GM19455 (cell line): Measurements from ENCODE around the gene DPP7.
"Not testable (repeated sequence)": the region's sequence is repeated elsewhere in the genome, so short reads cannot be mapped to it uniquely, and the experiment has no call there.

Experiments used
- ATAC-seq: cut with Tn5 transposase; IDR thresholded peaks from one replicate; pipeline ENCODE4 v1.9.1; 2021; ENCODE audit not compliant: unreplicated experiment

Gene DPP7

DNA sequence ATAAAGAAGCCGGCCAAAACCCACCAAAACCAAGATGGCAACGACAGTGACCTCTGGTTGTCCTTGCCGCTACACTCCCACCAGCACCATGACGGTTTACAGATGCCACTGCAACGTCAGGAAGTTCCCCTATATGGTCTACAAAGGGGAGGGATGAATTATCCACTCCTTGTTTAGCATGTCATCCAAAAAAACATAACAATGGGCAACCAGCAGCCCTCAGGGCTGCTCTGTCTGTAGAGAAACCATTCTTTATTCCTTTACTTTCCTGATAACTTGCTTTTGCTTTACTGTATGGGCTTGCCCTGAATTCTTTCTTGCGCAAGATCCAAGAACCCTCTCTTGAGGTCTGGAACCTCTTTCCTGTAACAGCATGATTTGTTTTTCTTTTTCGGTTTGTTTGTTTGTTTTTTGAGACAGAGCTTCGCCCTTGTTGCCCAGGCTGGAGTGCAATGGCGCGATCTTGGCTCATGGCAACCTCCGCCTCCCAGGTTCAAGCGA lies 39.2 kb downstream of the DPP7 start:
- ATAC-seq = no peak

DNA sequence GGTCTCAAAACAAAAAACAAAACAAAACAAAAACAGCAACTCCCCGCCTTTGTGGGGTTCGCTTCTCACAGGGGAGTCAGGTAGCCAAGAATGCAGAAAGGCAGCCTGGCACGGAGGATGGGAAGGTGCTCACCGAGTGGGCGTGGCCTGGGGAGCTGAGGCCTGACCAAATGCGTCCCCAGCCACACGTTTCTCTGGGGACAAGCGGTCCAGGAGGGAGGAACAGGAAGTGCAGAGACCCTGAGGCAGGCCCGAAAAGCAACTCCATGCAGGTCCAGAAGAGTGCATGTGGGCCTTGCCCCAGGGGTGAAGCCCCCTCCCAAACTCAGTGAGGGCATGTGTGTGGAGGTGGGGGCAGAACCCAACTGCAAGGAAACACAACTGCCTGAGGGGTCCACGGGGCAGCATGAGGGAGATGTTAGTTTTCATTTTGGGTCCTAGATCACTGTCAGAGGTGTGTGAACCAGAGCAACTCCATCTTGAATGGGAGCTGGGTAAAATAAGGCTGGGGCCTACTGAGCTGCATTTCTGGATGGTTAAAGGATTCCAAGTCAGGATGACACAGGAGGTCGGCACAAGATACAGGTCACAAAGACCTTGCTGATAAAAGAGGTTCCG lies 39.8 kb downstream of the DPP7 start:
- ATAC-seq = no peak

DNA sequence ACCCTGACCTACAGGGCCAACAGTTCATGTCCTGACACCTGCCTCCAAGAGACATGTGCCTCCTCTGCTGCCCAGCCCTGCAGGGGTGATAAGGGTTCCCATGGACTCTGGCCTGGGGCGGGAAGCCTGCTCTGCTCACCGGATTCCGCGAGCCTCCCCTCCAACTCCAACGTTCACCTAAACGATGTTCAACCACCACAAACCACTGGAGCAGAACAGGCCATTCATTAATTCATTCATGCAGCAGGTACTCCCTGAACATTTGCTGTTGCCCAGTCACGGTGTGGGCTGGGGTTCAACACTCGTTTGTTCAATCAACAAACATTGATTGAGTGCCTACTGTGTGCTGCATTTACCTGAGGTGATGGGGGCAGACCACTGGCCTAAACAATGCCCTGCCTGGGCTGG lies 40.5 kb downstream of the DPP7 start:
- no peak for ATAC-seq

DNA sequence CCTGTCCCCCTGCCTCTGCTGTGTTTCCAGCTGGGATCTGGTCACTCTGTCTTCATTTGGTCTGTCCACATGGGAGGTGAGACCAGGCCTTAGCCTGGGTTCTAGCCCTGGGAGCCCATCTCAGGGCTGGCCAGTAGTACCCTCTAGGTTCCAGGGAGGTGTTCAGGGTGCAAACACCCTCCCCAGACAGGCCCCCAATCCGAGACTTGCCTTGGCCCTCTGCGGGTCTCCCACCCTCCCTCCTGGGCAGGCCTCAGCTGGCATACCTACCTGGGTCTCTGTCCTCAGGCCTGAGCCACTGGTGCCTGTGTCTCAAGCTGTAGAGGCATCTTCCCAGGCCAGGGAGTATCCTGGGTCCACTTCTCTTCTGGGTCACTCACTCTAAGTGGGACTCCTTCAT lies 43.3 kb downstream of the DPP7 start:
- no peak for ATAC-seq

DNA sequence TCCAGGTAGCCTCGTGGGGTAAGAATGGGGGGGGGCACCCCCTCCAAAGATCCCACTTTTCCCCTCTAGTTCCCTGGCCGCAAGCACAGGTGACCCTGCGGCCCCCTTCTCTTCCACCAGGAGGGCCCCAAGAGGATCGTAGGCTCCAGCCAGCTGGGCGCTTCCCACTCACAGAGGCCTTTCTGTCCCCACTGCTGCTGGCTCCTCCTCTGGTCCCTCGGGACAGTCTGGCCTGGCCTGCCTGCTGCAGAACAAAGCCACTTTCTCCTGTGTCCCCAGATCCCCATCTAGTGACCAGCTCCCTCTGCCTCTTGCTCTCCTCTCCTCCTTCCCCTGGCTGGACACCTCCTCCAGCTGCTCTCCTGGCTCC lies 43.6 kb downstream of the DPP7 start:
- no peak for ATAC-seq

DNA sequence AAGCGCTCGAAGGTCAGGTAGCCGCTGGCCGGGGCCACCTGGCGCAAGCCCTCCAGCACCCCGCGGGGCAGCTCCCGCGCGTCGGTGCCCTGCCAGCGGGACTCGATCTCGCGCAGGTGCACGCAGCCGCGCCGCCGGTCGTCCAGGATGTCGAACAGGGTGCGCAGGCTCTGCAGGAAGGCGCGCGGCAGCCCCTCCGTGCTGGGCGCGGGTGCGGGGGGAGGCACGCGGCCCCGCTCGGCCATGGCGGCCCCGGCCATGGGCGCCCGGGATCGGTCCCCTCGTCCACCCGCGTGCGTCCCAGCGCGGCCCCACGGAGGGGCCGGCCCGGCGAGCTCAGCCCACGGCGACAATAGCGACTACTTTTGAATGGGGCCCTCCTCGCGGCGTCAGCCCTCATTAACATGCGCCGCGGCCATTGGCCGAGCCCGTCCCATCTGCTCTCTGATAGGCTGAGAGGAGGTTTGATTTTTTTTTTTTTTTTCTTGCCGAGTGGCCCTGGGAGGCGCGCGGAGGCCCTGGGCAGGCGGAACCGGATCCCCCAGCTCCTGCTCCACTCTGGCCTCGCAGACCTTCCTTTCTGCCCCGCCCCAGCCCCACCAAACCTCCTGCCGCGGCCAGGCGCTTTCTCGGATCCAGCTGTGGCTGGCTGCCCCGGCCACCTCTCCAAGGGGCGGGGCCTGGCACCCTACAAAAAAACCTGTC lies 44.2 kb downstream of the DPP7 start, which contains the start of gene SAPCD2:
Gene SAPCD2, minus strand, starts transcription at position 357 of the 705 bp plus-strand sequence. Its CDS starts 97 bp downstream, at position 260.
- peak; percentile 66 for ATAC-seq

DNA sequence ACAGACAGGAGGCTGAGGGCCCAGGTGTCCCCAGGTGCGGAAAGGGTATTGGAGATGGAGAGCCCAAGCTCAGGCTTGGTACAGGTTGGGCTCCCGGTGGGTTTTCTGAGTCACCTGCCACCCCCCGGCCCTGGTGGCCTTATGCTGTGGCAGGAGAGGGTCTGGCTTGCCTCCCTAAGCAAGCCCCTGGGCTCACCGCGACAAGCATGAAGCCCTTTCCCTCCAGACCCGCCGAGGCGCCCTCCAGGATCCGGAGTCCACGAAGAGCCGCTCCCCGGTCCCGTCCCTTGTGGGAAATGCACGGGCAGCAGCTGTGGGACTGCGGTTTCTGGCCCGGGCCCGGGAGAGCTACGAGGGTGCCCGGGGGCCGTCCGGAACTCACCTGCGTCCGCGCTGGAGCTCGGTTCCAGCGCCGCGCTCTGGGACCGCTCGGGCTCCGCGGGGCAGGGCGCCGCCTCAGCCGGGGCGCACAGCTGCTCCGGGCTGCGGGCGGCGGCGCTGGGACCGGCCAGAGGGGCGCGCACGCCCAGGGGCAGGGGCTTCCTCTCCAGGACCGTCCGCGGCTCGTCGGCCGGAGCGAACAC lies 44.9 kb downstream of the DPP7 start:
- ATAC-seq = no peak

DNA sequence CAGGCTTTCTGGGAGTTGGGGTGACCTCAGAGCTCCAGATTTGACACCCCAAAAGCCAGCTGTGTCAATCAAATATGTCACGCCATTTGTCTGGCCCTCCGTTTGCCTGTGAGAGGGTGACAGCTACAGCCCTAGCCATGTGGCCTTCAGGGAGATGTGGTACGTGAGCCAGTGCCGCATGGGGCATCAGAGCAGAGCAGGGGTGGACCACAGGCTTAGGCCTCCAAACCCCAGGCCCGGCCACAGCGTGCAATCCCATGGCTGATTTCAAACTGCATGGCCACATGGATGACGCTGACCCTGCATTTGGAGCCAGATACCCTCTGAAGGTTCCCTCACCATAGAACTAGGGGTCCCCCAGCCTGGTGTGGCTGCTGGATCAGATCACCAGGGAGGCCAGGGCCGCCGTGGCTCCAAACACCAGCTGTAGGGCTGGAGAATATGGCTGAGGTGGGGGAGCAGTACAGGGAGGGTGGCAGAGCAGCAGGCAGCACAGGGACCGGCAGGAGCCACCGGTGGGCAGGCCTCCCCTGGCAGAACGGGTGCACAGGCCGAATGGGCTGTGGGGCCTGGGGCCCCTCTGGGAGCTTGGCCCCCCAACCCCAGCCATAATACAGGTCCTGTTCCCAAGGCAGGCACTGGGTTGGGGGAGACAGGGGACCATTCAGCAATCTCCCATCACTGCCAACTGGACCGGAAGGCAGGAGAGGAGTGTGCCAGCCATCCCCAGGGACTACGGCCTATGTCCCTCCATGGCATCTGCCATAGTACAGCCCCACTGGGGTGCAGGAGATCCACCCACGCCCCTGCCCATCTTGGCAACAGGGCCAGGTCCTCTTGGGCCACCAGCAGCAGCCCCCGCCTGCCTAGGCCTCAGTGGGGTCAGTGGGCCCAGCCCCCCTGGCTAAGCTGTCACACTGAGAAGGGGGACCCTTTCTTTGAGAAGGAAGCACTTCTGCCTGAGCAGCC lies 45.7 kb downstream of the DPP7 start:
- ATAC-seq = no peak

DNA sequence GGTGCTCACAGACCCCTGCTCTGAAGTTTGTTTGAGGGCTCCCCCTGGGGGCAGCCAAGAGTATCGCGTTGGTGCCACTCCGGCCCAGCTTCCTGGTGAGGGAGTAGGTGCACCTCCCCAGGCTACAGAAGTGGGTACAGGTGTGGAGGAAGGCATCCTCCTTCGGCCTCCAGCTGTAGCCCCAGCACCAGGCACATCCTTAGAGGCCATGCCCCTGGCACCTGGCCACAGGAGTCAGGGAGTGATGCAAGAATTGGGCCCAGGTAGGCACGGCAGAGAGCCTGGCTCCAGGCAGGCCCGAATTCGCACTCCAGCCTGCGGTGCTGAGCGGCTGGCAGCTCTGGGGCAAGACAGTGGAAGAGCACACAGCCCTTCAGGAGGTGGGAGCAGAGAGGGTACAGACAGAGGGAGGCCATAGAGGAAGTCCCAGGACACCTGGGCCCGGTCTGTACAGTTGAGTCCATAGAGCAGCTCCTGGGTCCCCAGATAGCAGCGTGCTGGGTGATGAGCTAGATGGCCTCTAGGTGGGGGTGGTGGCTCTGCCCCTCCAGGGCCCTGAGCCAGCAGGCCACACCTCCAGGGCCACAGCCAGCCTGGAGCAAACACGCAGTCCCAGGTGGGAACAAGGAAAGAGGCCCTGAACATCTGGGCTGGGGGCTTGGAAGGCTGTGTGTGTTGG lies 46.5 kb downstream of the DPP7 start:
- ATAC-seq = no peak

DNA sequence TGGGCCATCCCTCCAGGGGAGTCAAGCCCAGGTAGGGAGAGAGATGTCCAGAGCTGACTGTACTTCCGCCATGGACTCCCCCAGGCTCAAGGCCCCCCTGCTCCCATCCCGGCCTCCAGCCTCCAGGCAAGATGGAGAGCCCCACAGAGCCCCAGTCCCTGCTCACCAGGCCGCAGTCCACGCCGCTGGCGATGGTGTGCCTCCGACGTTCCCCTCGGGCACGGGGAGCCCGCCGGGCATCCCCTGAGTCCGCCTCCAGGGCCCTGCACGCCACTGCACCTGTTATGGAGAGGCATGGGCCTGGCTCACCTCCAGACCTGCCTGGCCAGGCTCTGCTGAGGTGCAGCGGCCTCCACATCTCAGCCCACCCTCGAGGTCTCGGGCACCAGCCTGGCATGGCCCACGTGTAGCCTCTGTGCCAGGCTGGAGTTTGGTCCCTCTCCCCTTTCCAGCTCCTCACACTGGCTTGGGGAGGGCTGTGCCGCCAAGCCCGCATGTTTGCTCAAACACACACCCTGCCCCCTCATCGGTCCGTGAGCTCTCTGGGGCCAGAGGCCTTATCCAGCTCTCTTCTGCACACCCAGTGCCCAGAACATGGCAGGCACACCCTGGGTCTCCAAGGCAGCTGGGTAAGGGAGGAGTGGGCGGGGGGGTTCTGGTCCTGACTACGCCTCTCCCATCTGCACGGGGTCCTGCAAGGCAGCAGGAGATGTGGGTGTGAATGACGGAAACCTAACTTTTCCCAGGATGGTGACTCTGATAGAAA lies 48.3 kb downstream of the DPP7 start:
- no peak for ATAC-seq

DNA sequence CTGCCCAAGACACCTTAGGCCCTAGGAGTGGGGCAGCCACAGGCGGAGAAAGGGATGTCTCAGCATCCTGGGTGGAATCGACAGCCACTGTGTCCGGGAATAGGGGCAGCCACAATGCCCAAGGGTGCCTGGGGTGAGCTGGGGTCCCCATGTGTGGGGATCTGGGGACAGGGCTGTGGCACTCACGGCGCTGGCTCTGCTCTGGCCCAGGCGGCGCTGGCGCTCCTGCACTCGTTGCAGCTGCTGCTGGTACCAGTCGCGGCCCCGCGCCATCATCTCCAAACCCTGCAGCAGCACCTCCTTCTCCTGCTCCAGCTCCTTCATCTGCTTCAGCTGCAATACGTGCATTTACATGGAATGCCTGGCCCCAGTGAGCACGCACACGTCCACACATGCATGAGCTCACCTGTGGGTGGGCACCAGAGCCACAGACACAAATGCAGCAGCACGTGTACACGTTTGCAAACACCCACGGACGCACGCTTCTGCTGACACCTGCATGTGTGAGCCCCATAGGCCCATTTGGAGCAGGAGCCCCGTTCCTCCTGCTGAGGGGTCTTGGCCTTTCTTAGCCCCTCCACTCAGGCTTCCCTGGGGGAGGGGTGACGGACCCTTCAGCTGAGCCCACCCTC lies 49.1 kb downstream of the DPP7 start:
- no peak for ATAC-seq

DNA sequence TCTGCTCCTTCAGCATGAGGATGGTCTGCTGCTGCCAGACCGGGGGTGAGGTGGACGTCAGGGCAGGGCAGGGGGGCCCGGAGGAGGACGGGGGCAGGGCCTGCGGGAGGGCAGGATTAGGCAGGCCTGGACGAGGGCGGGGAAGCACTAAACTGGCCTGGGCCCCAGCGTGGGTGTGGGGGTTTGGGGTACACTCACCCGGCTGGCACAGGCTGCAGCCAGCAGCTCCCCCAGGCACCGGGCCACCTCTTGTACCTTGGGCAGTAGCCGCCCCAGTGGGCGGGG lies 49.7 kb downstream of the DPP7 start:
- no peak for ATAC-seq

DNA sequence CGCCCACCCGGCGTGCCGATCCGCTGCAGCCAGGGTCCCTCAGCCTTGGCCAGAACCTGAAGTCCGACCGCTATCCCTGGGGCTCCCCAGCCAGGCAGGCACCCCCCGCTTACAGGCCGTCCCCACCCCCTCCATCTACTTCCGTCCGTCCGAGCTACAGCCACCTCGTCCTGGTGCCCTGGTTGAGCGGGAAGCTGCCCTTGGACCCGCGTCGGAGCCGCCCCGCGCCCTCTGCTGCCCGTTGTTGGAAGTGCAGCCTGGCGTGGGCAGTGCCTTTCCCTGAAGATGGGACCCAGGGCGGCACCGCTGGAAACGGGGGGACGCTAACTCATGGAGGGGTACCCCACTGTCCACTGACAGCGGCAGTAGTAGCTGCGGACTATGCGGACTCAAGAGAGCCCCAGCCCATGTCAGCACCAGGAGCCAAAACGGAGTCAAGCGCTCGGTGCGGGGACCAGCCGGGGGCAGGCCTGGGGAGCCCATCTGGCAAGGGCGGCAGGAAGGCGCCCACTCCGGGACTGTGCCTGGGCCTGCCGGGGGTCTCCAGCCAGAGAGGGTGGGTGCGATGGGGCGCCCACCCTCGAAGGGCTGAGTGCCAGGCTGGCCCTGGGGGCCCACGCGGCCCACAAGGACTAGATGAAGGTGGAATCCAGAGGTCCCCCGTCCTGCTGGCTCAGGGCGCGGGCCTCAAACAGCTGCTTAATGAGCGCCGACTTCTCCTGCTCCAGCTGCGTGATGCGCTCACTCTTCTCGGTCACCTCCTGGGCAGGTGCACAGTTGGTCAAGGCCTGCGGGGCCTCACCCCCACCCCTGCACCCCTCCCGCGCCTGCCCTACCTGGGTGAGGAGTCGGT lies 50.3 kb downstream of the DPP7 start:
- ATAC-seq = no peak

DNA sequence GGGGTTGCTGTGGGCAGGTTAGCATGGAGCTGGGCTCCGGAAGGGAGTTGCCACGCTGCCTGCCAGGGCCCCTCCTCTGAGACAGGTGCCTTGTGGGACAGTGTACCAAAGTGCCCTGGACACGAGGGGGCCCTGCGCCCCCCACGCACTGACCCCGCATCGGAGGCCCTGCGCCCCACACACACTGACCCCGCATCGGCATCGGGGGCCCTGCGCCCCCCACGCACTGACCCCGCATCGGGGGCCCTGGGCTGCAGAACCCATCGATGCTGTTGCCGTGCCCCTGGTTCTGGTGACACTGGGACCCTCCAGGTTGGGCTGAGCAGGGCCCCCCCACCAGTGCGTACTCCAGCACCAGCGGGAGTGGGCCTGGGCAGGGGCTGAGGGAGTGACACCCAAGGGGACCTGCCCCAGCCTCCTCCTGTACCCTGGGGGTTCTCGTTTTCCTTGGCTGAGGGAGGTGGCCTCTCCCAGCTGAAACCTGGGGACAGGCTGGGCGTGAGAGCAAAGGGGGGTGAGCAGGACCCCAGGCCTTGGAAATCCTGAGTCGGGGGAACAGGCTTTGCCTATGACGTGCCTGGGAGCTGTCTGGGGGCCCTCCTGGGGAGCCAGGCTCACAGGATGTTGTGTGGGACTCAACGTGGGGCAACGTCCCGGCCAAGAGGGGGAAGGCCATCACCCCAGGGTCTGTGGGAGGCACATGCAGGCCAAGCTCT lies 51.1 kb downstream of the DPP7 start:
- ATAC-seq = no peak

DNA sequence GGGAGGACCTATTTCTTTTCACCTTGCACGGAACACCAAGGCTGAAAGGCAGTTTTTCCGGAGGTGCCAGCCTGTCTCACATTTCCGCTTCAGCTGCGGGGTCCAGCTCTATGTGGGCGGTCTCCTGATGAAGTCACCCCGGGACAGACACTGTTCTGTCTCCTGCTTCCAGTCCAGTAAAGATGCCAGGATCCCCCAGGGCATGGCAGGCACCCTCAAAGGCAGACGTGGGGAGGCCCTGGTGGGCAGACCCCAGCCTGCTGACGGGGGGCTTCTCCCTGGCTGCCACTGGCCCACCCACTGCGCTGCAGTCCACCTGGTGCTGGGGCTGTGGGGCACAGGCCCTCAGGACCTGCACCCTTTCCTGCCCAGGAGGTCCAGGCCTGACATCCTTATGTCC lies 51.7 kb downstream of the DPP7 start:
- not testable (repeated sequence) for ATAC-seq

DNA sequence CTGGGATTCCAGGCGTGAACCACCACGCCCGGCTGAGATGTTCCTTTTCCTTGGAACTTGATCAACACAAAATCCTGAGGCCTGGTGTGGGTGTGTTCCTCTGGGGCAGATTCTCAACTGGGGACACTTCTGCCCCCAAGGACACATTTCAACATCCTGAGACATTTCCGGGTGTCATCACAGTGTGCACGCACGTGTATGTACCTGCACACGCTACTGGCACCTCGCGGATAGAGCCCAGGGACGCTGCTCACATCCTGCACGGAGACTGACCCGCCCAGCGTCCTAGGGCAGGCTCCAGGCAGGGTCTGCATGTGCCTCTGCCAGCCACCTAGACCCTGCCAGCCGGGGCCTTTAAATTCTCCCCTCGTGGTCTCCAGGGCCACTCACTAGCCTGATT lies 52.1 kb downstream of the DPP7 start:
- no peak for ATAC-seq
